Measurements from ENCODE around the gene COL3A1.

COL3A1 gene

GRCh38 chr2:189018631-189019030 lies 44.5 kb downstream of the COL3A1 start:
- no peak for DNase-seq

GRCh38 chr2:189020179-189020578 lies 46.0 kb downstream of the COL3A1 start:
- DNase-seq, result no peak

GRCh38 chr2:189022053-189022481 lies 47.9 kb downstream of the COL3A1 start:
- DNase-seq, result no peak

DNA sequence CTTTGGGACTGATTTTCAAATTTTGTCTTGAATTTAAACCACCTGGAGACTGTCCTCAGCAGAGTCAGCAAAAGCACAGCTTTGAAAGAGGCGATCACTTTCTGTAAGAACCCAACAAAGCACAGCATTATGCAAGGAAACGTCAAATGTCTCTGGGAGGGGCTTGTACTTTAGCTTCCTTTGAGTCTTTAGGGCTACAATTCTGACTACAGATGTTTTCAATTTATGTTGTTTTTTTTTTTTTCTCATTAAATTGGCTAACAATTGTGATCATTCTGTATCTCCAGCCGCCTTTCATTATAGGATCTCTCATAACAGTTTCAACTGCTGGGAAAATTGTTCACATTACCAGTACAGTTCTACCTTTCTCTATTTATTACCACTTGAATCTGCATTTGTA lies 48.3 kb downstream of the COL3A1 start:
- no peak for DNase-seq

DNA sequence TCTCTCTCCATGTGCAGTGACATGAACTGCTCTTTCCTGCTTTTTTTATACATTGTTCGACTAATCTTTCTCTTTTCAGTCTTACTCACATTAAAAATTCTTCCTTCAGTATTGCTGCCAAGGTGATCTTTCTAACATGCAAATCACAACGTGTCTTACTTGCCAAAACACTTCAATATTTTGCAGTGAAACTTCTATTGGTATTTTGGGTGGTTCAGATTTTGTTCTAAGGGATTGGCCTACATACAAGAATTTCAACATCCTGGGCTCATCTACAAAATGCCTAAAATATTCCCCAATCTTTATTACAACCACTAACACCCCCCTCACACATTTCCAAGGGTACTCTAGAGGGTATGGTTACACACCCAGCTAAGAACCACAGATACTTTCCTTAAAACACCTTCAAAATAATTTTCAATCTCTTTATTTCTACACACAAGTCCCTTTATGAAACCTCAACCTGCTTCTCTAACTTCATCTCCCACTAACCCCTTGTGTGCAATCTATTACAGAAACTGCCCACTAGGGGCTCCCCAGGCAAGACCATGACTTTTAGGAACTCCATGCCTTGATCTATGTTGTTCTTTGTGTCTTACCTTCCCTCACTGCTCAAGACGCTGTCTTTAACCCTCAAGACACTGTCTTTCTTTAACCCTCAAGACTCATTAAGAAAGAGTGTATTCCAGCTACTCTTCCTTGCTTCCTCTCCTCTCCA lies 50.9 kb downstream of the COL3A1 start:
- DNase-seq, result no peak

GRCh38 chr2:189037518-189037917 lies 63.3 kb downstream of the COL3A1 start:
- no peak for DNase-seq

GRCh38 chr2:189045836-189046235 lies 71.7 kb downstream of the COL3A1 start:
- DNase-seq, result no peak

GRCh38 chr2:189046320-189046719 lies 72.1 kb downstream of the COL3A1 start:
- DNase-seq, result no peak

GRCh38 chr2:189047171-189047888 lies 73.2 kb downstream of the COL3A1 start:
- no peak for DNase-seq

- DNase-seq, result no peak
These were observed 74.0 kb downstream of the COL3A1 start for GRCh38 chr2:189048189-189048588.

DNA sequence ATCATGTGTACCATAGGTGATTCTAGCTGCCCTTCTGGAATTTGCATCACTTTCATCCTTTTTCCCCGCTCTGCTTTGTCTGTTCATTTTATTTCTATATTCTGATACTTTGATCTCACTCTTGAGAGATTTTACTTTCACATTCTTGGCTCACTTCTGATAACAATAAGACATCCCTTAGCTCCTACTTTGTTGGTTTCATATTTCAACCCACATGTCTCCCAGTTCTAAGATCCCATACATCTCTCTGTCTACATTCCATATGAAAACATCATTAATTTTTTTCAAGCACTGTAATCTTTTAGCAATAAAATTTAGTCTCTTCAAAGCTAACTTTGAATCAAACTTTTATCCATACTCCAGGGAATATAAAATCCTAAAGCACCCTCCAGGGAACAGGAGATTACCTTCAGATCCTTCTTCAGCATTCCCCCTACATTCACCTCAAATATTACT lies 75.6 kb downstream of the COL3A1 start:
- DNase-seq, result no peak

DNA sequence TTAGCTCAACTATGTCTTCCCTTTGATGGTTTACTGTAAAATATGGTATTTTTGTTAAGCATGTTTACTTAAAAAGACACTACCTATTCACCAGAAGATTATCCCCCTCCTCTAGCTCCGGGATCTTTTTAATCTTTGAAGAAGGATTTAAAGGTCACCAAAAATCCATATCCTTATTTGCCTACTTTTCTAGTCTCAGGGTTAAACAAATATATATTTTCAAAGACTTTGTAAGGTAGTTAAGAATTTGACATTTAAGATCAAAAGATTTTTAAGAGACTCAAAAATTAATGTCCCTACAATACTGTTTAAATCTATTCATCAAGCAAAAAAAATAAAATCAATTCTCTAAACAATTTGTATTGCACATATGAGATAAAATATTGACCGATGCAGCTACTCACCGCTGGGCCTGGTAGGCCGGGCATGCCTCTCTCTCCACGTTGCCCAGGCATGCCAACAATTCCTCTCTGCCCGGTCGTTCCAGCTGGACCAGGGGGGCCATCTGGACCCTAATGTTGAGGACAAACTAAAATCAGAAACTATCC lies 76.1 kb downstream of the COL3A1 start:
- no peak for DNase-seq

GRCh38 chr2:189056200-189057106 lies 82.3 kb downstream of the COL3A1 start:
- DNase-seq, result no peak

- no peak for DNase-seq
These were observed 83.1 kb downstream of the COL3A1 start for GRCh38 chr2:189057316-189057715.

DNA sequence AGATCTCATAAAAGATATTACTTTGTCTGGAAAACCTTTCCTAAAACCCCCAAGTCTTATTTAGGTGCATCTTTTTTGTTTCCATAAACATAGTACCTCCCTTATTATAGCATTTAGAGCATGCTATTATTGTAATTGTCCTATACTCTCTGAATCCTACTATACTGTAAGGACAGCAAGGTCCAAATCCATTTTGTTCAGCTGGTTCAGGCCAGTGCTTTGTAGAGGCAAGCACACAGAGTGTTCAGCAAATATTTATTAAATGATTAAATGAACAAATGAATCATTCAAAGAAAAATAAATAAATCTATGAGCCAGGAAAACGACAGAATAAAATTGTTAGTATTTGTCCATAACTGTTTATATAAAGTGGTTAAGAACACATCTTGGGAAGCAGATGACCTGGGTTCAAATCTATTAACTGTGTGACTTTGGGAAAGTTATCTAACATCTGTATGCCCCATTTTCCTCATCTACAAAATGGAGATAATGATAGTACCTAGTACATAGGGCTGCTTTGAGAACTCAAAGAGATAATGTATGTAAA lies 86.0 kb downstream of the COL3A1 start:
- no peak for DNase-seq

Data from stimulated activated naive CD4-positive, alpha-beta T cell (primary cell).